Ishikawa (cell line): Measurements from ENCODE around the gene PACSIN1.

Experiments used
- CEBPB ChIP-seq: IDR thresholded peaks from 2 replicates; pipeline ENCODE4 v1.6.1; 2012
- CREB1 ChIP-seq: IDR thresholded peaks from 2 replicates; pipeline ENCODE4 v1.6.1; 2012; ENCODE audit warnings: low read depth
- EGR1 ChIP-seq: IDR thresholded peaks from 2 replicates; pipeline ENCODE4 v1.6.1; 2012
- EP300 ChIP-seq: IDR thresholded peaks from 2 replicates; pipeline ENCODE4 v1.6.1; 2012; ENCODE audit warnings: borderline replicate concordance
- FOXM1 ChIP-seq: IDR thresholded peaks from 2 replicates; pipeline ENCODE4 v1.6.1; 2012; ENCODE audit warnings: low read depth, borderline replicate concordance
- MAX ChIP-seq: IDR thresholded peaks from 2 replicates; pipeline ENCODE4 v1.6.1; 2012
- NFIC ChIP-seq: IDR thresholded peaks from 2 replicates; pipeline ENCODE4 v1.6.1; 2012
- RAD21 ChIP-seq: IDR thresholded peaks from 2 replicates; pipeline ENCODE4 v1.6.1; 2012; ENCODE audit warnings: low read depth
- REST ChIP-seq: IDR thresholded peaks from 2 replicates; pipeline ENCODE4 v1.6.1; 2012; ENCODE audit warnings: low read depth, mild to moderate bottlenecking
- TAF1 ChIP-seq: IDR thresholded peaks from 2 replicates; pipeline ENCODE4 v1.6.1; 2012; ENCODE audit warnings: low read depth, mild to moderate bottlenecking
- TCF12 ChIP-seq: IDR thresholded peaks from 2 replicates; pipeline ENCODE4 v1.6.1; 2012; ENCODE audit warnings: low read depth
- TEAD4 ChIP-seq: IDR thresholded peaks from 2 replicates; pipeline ENCODE4 v1.6.1; 2012
- USF1 ChIP-seq: IDR thresholded peaks from 2 replicates; pipeline ENCODE4 v1.6.1; 2012
- YY1 ChIP-seq: IDR thresholded peaks from 2 replicates; pipeline ENCODE4 v1.6.1; 2012; ENCODE audit warnings: low read depth
- ZBTB7A ChIP-seq: IDR thresholded peaks from 2 replicates; pipeline ENCODE4 v1.6.1; 2012; ENCODE audit warnings: low read depth

The PACSIN1 gene

GRCh38 chr6:34490390-34491090 is 24.7 kb downstream of the PACSIN1 start:
- TF ChIP-seq MAX (no peak), YY1 (no peak), TAF1 (no peak), CREB1 (no peak), ZBTB7A (no peak)

GRCh38 chr6:34491091-34491430 is 25.2 kb downstream of the PACSIN1 start:
- TF ChIP-seq TEAD4: no peak
- no peak for TF ChIP-seq RAD21
- no peak for TF ChIP-seq ZBTB7A
- TF ChIP-seq USF1: no peak
- TF ChIP-seq YY1: no peak
- no peak for TF ChIP-seq TCF12
- no peak for TF ChIP-seq TAF1
- TF ChIP-seq EP300: no peak
- TF ChIP-seq EGR1: no peak
- no peak for TF ChIP-seq MAX
- no peak for TF ChIP-seq REST
- TF ChIP-seq FOXM1: no peak
- no peak for TF ChIP-seq NFIC
- TF ChIP-seq CREB1: no peak
- no peak for TF ChIP-seq CEBPB

- TF ChIP-seq CREB1 (no peak), TEAD4 (no peak), RAD21 (no peak), USF1 (no peak), CEBPB (no peak)
These were observed 27.5 kb downstream of the PACSIN1 start for GRCh38 chr6:34493344-34493743.

GRCh38 chr6:34494973-34495372 is 29.1 kb downstream of the PACSIN1 start:
- no peak for TF ChIP-seq RAD21
- no peak for TF ChIP-seq YY1
- no peak for TF ChIP-seq TAF1
- no peak for TF ChIP-seq TEAD4
- no peak for TF ChIP-seq CREB1
- no peak for TF ChIP-seq EGR1
- TF ChIP-seq MAX: no peak
- TF ChIP-seq NFIC: no peak
- no peak for TF ChIP-seq REST
- no peak for TF ChIP-seq FOXM1
- no peak for TF ChIP-seq TCF12
- TF ChIP-seq EP300: no peak
- TF ChIP-seq CEBPB: no peak
- no peak for TF ChIP-seq USF1
- TF ChIP-seq ZBTB7A: no peak

GRCh38 chr6:34496103-34496685 is 30.3 kb downstream of the PACSIN1 start:
- TF ChIP-seq RAD21 (no peak), NFIC (no peak), MAX (no peak), CREB1 (no peak), EGR1 (no peak), TCF12 (no peak), TEAD4 (no peak), YY1 (no peak), USF1 (no peak), FOXM1 (no peak)
